Activated naive CD8-positive, alpha-beta T cell treated with anti-CD3 and anti-CD28 coated beads, Interleukin-2, amount 50 U/mL, for 16 hours (primary cell): Measurements from ENCODE around the gene MRPL20.
"Not testable (repeated sequence)": the region's sequence is repeated elsewhere in the genome, so short reads cannot be mapped to it uniquely, and the experiment has no call there.

Source experiments
- DNase-seq: peaks from one replicate; pipeline ENCODE4 v3.0.0-alpha.2; 2020; ENCODE audit warnings: low read depth, low spot score

MRPL20 gene

GRCh38 chr1:1406821-1407635, at the start of gene MRPL20:
Gene MRPL20, minus strand, starts transcription at chr1:1407293. Its CDS starts 76 bp downstream, at chr1:1407217.
- peak; percentile 91 for DNase-seq

- not testable (repeated sequence) for DNase-seq
Measured at GRCh38 chr1:1456683-1457255, 49.7 kb upstream of the MRPL20 start.

GRCh38 chr1:1455934-1456333, 48.8 kb upstream of the MRPL20 start:
- not testable (repeated sequence) for DNase-seq

GRCh38 chr1:1455366-1455884, 48.3 kb upstream of the MRPL20 start:
- no peak for DNase-seq

- DNase-seq = not testable (repeated sequence)
Measured at GRCh38 chr1:1454286-1455056, 47.4 kb upstream of the MRPL20 start.

GRCh38 chr1:1452882-1453281, 45.8 kb upstream of the MRPL20 start:
- DNase-seq = no peak

- DNase-seq = not testable (repeated sequence)
Measured at GRCh38 chr1:1452365-1452739, 45.3 kb upstream of the MRPL20 start.

- DNase-seq = no peak
Measured at GRCh38 chr1:1451696-1452364, 44.7 kb upstream of the MRPL20 start.

GRCh38 chr1:1450616-1451015, 43.5 kb upstream of the MRPL20 start:
- DNase-seq = not testable (repeated sequence)

- no peak for DNase-seq
Measured at GRCh38 chr1:1449099-1449739, 42.1 kb upstream of the MRPL20 start, which contains the start of gene ATAD3C. Gene ATAD3C, plus strand, starts transcription at chr1:1449689. Its CDS starts 995 bp downstream, at chr1:1450684.

GRCh38 chr1:1446631-1447030, 39.5 kb upstream of the MRPL20 start:
- not testable (repeated sequence) for DNase-seq

- DNase-seq = no peak
Measured at GRCh38 chr1:1442069-1442770, 35.1 kb upstream of the MRPL20 start.

GRCh38 chr1:1441002-1441888, 34.2 kb upstream of the MRPL20 start:
- peak; percentile 38 for DNase-seq

- DNase-seq = no peak
Measured at GRCh38 chr1:1440262-1441001, 33.3 kb upstream of the MRPL20 start.

- no peak for DNase-seq
Measured at GRCh38 chr1:1439546-1440261, 32.6 kb upstream of the MRPL20 start.

- no peak for DNase-seq
Measured at GRCh38 chr1:1438531-1439381, 31.7 kb upstream of the MRPL20 start.

- no peak for DNase-seq
Measured at GRCh38 chr1:1437904-1438376, 30.8 kb upstream of the MRPL20 start.
